IPS-18c (cell line): Measurements from ENCODE around the gene RAB9A.
"Not testable (repeated sequence)": the region's sequence is repeated elsewhere in the genome, so short reads cannot be mapped to it uniquely, and the experiment has no call there.

Source experiments
- H3K4me3 ChIP-seq: 2 replicates; pipeline ENCODE4 v1.7.0; 2013; ENCODE audit warnings: low read depth, mild to moderate bottlenecking, low read length, moderate library complexity; ENCODE audit not compliant: insufficient read depth
- H3K9me3 ChIP-seq: one replicate; pipeline ENCODE4 v1.6.1; 2013; ENCODE audit warnings: mild to moderate bottlenecking, low read length, moderate library complexity; ENCODE audit not compliant: control insufficient read depth, insufficient read depth

Gene RAB9A

GRCh38 chrX:13662355-13662791, 26.6 kb upstream of the RAB9A start:
- Histone ChIP-seq H3K4me3 (no peak overlapping the region), H3K9me3 (peaks cover 3% of the 10 kb centered on the region)

GRCh38 chrX:13664020-13664419, 24.9 kb upstream of the RAB9A start:
- no peak overlapping the region for H3K4me3 ChIP-seq
- peaks cover 6% of the 10 kb centered on the region for H3K9me3 ChIP-seq

GRCh38 chrX:13666836-13667235, 22.1 kb upstream of the RAB9A start:
- no peak overlapping the region for H3K4me3 ChIP-seq
- peaks cover 2% of the 10 kb centered on the region for H3K9me3 ChIP-seq

GRCh38 chrX:13667919-13668318, 21.0 kb upstream of the RAB9A start:
- peaks cover 2% of the 10 kb centered on the region for H3K9me3 ChIP-seq

GRCh38 chrX:13669246-13669737, 19.6 kb upstream of the RAB9A start:
- peaks cover 2% of the 10 kb centered on the region for H3K9me3 ChIP-seq
- H3K4me3 ChIP-seq: no peak overlapping the region

More at GRCh38 chrX:13667919-13668318, 21.0 kb upstream of the RAB9A start:
- no peak overlapping the region for H3K4me3 ChIP-seq

GRCh38 chrX:13669755-13670154, 19.2 kb upstream of the RAB9A start:
- H3K4me3 ChIP-seq, H3K9me3 ChIP-seq: not testable (repeated sequence)

- Histone ChIP-seq H3K9me3 (peaks cover 2% of the 10 kb centered on the region), H3K4me3 (no peak overlapping the region)
Observed at GRCh38 chrX:13670197-13670596, 18.7 kb upstream of the RAB9A start.

- H3K4me3 ChIP-seq: no peak overlapping the region
- H3K9me3 ChIP-seq: no peaks in the 10 kb centered on the region
Observed at GRCh38 chrX:13673016-13673415, 15.9 kb upstream of the RAB9A start.

- H3K4me3 ChIP-seq: no peak overlapping the region
- H3K9me3 ChIP-seq: no peaks in the 10 kb centered on the region
Observed at GRCh38 chrX:13676885-13677284, 12.0 kb upstream of the RAB9A start.

GRCh38 chrX:13679700-13680099, 9.2 kb upstream of the RAB9A start:
- not testable (repeated sequence) for H3K4me3 ChIP-seq, H3K9me3 ChIP-seq

GRCh38 chrX:13681595-13681994, 7.3 kb upstream of the RAB9A start:
- H3K4me3 ChIP-seq: no peak overlapping the region
- H3K9me3 ChIP-seq: no peaks in the 10 kb centered on the region

- Histone ChIP-seq H3K4me3 (no peak overlapping the region), H3K9me3 (no peaks in the 10 kb centered on the region)
Observed at GRCh38 chrX:13684361-13684760, 4.6 kb upstream of the RAB9A start.

GRCh38 chrX:13685126-13685763, 3.7 kb upstream of the RAB9A start:
- H3K4me3 ChIP-seq: no peak overlapping the region

GRCh38 chrX:13687203-13687602, 1.7 kb upstream of the RAB9A start:
- no peak overlapping the region for H3K4me3 ChIP-seq
- H3K9me3 ChIP-seq: no peaks in the 10 kb centered on the region

More at GRCh38 chrX:13685126-13685763, 3.7 kb upstream of the RAB9A start:
- H3K9me3 ChIP-seq: no peaks in the 10 kb centered on the region

- H3K4me3 ChIP-seq: peak overlapping the region; percentile 34; the same call in 1 of the 2 replicates
- no peaks in the 10 kb centered on the region for H3K9me3 ChIP-seq
Observed at GRCh38 chrX:13688384-13688957, 457 bp upstream of the RAB9A start.

GRCh38 chrX:13689741-13690211, 848 bp downstream of the RAB9A start:
- Histone ChIP-seq H3K4me3 (peak overlapping the region; percentile 91), H3K9me3 (no peaks in the 10 kb centered on the region)

GRCh38 chrX:13690836-13691235, 1.9 kb downstream of the RAB9A start:
- H3K4me3 ChIP-seq: peak overlapping the region; percentile 91; the same call in 1 of the 2 replicates
- no peaks in the 10 kb centered on the region for H3K9me3 ChIP-seq

GRCh38 chrX:13691841-13692371, 3.0 kb downstream of the RAB9A start:
- Histone ChIP-seq H3K9me3 (no peaks in the 10 kb centered on the region), H3K4me3 (no peak overlapping the region)
